Effector CD4-positive, alpha-beta T cell (primary cell): ENCODE results near the gene SLC35F3.
"Not testable (repeated sequence)": the region's sequence is repeated elsewhere in the genome, so short reads cannot be mapped to it uniquely, and the experiment has no call there.

Source experiments
- DNase-seq: peaks from one replicate; pipeline ENCODE4 v3.0.0-alpha.2; 2020

SLC35F3 gene

DNA sequence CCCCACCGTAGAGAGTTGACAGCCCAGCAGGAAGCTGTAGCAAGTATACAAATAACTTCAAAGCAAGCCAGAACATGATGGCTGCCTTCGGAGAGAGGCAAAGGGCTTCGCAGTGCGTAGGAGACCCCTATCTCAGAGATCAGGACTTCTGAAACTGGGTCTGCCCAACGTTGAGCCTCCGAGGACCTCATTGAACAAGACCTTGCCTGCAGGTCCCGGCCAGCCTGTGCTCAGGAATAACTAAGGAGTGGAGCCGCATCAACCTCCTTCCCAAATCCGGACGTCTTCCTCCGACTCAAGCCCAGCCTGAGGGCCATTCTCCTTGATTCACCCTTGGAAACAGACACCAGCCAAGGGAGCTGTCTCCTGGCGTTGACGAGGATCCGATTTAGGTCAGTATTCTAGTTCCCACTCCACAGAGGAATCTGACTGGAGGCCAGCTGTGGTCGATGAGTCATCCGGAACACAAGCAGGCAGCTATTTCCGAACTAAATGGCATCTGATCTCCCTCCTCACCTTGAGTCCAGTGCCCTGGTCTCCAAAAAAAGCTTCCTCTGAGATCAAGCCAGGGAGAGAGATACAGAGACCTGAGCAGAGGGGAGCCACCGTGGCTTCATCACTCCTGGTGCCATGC, 302.3 kb downstream of the SLC35F3 start:
- no peak for DNase-seq

DNA sequence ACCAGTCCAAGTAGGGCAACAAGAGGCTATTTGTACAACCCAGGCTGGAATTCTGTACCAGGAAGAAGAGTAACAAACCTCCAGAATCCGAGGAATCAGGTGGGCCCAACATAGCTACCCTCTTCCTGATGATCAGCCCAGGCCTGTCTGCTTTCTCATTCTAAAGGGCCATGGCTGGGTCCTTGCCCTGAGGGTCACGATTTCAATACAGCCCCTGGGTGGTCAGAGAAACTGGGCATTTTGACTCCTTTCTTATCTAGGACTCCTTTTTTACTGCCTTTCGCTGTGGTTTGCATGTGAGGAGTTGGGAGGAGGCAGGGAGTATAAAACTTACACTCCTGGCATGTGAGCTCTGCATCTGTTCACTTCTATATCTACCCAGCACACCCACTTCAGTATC, 303.9 kb downstream of the SLC35F3 start:
- DNase-seq = no peak

DNA sequence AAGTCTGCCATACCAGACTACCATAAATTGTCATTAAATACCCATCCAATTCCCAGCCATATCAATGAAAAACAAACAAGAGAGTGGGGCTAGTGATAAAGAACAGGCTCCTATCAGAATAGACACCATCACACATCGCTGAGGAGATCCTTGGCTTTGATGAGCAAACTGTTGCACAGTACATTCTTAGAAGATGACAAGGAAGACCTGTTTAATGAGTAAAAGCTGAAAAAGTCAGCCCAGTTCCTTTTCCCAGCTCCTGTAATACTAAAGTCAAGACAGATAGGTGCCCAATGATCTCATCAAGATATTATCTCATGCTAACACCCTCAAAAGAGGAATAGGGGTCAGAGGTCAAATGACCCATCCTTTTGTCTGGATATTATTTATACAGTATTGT, 304.3 kb downstream of the SLC35F3 start:
- DNase-seq = no peak

DNA sequence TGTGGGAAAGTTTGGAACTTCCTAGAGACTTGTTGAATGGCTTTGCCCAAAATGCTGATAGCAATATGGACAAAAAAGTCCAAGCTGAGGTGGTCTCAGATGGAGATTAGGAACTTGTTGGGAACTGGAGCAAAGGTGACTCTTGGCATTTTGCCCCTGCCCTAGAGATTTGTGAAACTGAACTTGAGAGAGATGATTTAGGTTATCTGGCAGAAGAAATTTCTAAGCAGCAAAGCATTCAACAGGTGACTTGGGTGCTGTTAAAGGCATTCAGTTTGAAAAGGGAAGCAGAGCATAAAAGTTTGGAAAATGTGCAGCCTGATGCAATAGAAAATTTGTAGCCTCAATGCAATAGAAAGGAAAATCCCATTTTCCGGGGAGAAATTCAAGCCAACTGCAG, 306.0 kb downstream of the SLC35F3 start:
- not testable (repeated sequence) for DNase-seq

DNA sequence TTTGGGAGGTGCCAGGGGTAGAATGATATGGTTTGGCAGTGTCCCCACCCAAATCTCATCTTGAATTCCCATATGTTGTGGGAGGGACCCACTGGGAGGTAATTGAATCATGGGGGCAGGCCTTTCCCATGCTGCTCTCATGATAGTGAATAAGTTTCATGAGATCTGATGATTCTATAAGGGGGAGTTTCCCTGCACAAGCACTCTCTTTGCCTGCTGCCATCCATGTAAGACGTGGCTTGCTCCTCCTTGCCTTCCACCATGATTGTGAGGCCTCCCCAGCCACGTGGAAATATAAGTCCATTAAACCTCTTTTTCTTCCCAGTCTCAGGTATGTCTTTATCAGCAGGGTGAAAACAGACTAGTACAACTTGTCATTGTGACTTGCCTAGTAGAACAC, 307.4 kb downstream of the SLC35F3 start:
- DNase-seq = not testable (repeated sequence)

DNA sequence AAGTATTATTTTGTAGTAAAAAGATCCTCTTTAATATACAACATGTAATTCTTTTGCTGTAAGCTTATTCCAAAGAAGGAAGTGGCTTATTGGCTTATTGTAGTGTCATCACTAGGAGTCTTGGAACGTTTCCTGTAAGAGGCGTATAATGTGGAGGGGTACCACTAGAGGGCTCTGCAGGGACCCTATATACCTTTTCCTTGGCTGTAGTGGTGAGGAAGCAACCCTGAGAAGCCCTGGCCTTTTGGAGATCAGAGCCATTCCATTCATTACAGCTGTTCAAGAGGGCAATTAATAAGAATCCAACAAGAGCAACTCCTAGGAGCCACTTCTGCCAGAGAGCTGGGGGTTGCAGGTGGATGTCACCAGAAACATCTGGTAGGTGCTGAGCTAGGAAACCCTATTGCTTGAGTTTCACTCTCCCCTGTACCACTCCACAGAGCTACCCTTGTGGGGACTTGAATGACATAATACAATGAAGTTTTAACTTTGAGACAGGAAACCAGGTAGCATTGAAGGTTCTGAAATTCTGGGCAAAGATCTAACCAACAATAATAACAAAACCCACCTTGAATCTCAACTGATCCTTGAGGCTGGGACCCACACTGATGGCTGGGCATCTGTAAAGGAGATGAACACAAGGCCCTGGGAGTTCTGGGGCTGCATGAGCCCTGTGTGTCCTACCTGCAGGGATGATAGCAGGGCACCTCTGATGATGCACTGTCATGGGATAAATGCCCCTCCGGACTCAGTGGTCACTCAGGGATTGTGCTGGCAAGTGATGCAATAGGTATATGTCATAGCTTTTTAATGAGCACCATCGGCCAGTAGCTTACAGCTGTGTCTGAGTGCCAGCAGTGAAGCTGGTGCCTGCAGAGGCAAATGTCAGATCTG, 308.5 kb downstream of the SLC35F3 start:
- DNase-seq = no peak

DNA sequence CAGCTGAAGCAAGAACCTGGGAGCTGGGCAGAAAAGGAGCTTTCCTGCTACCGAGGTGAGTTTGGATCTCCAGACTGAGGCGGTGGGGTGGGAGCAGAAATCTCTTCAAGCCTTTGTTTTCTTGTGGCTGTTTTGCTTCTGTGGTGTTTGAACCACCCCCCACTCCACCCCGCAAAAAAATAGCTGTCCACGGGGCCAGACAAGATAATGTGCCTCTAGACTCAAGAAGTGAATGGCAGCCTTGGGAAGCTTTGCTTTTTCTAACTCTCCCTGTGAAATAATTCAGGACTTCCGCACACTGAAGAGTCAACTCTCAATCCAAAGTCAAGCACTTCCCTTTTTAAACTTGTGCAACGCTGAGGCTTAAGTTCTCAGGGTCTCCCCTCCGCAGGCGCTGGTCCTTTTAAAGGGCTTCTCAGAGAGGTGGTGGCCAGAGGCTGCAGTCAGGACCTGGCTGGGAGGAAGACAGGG, 309.2 kb downstream of the SLC35F3 start:
- no peak for DNase-seq

DNA sequence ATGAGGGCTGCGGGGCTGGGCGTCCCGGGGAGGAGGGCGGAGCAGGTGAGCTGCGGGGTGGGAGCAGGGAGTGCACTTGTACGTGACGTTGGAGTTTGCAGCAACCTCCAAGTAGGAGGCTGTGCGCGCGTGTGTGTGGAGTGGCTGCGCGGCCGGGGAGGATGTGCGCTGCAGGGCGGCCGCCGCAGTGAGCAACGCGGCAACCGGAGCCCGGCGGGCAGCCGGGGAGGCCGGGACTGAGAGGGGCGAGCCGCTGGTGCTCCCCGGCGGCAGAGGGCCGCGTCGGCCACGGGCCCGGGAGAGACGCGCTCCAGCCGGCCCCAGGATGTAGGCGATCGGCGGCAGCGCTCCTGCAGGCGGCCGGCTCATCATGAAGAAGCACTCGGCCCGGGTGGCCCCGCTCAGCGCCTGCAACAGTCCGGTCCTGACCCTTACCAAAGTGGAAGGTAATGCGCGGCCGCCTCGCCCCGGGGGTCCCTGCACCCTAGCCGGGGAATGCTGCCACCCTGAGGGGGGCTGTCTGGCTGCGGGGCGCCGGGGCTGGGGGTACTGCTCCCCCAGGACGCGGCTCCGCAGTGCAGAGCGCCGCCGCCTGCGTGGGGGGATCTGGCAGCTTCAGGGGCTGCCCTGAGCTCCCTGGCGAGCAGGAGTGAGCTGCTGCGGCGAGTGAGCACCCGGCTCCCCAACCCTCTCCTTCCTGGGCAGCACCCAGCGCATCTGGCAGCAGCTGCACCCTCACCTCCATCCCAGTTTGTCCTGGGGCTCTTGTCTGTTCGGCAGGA, 309.8 kb downstream of the SLC35F3 start:
- no peak for DNase-seq

DNA sequence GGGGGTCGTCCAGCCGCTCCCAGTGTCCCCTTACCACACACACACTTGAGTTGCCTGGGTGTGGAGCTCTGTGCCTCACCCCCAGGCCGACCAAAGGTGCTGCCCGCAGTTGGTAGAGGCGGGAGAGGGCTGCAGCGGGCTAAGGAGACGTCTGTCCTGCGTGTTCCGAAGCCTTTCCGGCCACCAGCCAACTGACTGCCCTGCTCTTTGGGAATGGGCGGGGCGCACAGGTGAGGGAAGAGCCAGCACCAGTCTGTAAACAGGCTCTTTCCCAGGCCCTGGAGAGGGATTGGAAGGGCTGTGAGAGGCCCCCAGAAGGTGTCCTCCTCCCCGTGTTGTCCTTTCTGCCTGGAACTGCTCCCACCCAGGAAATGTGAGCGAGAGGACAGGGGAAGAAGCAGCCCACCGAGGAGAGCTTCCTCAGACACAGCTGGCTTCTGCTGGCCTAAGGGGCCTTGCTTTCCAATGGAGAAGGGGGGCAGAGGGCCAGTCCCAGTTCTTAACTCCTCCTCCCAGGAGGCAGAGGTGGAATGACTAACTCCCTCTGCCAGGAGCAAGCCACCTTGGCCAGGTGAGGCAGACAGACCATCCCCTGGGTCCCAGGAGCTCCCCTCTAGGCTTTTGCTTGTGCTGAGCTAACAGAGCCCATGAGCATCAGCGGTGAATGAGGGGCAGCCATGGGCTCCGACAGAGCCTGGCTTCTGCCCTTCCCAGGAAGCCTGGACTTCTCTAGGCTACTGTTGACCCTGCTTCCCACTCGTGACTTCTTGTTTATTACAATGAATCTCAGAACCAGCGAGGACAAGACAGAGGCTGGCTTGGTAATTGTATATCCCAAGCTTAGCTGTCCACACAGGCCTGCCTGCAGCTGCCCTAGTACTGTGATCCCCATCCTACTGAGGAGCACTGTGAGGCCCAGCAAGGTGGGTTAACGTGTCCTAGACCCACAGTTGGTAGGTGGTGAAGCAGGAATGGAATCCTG, 310.7 kb downstream of the SLC35F3 start:
- no peak for DNase-seq

DNA sequence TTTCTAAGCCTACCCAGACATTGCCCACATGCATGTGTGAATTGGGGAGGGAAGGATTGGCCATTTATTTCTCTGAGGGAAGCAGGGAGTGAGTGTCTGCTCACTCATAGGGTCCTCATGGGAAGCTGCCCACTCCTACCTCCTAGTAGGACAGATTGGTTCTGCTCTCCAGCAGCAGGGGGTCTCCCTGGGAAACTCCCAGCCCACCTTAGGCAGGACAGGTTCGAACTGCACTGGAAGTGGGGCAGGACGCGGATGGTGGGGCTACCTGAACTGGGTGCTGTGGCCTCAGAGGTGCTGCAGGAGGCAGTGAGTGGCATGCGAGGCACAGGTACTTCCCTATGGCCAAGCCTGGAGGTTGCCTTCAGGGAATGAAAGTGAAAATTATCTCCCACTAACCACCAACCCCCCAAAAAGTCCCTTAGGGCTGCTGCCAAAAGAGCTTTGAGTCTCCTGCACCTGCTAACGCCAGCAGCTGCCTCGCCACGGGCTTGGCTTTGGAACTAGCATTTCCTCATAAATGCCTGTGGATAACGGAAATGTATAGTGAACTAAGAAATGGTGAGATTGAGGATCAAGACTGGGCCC, 311.7 kb downstream of the SLC35F3 start:
- DNase-seq = no peak

DNA sequence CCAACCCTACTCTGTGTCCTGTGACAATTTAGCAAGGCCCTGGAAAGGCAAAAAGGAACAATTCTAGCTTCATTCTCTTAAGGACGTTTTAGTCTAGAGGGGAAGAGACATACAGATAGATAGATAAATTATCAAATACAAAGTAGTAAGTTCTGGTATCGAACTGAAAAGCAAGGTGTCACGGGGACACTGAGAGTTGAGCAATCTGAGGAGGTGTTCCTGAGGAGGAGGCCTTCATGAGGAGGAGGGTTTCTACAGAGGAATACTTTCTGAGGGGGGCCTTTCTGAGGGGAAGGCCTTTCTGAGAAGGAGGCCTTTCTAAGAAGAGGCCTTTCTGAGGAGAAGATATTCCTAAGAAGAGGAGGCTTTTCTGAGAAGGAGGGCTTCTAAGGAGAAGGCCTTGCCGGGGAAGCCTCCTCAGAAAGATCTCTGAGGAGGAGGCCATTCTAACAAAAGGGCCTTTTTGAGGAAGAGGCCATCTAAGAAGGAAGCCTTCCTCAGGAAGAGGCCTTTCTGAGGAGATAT, 312.9 kb downstream of the SLC35F3 start:
- DNase-seq = no peak

DNA sequence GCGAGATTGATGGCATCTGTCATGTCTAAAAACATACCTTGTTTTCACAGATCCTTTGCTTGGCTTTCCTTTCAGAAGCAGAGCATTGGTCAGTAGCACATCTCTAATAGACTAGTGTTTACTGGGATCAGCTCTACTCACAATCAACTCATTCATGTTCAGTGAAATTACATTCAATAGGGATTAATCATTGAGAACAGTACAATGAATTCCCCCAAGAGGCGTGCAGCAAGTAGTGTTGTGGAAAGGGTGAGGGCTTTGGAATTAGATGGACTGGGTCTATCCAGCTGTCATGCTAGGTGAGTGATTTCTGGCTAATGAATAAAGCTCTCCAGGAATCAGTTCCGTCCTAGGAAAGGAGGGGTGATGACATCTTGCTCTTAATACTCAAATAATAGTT, 313.6 kb downstream of the SLC35F3 start:
- DNase-seq = no peak

DNA sequence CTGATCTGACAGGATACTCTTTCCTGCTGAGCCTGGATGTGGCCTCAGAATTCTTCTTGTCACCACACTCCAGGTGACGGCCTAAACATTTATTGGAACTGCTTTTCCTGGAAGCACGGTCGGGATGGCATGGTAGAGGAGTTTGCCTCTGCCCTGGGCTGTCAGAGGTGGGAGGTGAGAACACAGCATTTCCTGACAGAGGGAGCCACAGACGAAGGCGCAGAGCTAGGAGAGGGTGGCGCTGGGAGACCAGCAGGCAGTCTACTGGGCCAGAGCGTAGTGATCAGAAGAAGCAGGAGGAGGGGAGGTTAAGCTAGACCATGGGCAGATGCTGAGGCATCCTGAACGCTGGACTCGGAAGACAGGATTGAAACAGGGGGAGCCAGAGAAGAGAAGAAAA, 315.2 kb downstream of the SLC35F3 start:
- no peak for DNase-seq

DNA sequence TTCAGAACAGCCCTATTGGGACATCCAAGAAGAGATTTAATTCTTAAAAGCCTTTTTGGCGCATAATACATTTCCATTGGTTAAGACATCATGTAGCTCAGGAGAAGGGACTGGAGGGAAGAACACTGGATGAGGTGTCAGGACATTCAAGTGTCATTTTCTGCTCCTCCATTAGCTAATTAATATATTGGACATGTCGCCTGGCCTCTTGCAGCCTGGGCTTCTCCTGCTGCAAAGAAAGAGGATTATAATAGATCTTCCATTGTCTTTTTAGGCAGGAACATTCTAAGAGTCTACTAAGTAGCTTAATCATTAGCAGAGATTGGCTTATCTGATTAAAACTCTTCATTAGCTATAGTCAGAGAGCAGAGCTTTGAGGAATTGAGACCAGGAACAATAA, 317.1 kb downstream of the SLC35F3 start:
- no peak for DNase-seq

DNA sequence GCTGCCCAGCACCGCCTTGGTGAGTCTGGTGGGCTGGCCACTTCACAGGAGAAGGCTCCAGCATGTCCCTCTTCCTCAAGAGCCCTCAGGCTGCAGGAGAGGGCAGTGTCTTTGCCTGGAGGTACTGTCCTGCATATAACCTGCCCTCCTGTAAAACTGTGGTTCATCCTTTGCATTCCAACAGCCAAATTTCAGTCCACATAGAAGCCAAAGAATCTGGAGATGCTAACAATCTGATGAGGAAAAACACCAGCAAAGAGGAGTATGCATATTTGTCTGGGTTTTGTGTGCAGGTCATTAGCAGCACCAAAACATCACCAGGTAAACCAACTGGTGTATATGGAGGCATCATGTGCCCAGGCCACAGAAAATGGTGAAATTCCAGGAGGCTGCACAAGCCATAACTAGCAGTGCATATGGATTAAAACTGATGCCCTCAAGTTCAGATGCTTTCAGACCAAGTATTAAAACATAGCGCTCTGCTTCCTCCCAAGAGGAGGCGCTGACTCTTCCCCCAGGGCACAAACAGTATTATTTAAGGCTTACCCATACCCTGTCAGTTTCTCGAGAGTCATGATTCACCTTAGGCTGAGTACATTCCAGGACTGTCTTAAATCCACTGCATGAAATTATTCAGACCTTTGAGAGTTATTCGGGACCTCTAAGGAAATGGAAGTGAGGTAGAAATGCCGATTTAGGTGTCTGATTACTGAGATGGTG, 318.2 kb downstream of the SLC35F3 start:
- no peak for DNase-seq

DNA sequence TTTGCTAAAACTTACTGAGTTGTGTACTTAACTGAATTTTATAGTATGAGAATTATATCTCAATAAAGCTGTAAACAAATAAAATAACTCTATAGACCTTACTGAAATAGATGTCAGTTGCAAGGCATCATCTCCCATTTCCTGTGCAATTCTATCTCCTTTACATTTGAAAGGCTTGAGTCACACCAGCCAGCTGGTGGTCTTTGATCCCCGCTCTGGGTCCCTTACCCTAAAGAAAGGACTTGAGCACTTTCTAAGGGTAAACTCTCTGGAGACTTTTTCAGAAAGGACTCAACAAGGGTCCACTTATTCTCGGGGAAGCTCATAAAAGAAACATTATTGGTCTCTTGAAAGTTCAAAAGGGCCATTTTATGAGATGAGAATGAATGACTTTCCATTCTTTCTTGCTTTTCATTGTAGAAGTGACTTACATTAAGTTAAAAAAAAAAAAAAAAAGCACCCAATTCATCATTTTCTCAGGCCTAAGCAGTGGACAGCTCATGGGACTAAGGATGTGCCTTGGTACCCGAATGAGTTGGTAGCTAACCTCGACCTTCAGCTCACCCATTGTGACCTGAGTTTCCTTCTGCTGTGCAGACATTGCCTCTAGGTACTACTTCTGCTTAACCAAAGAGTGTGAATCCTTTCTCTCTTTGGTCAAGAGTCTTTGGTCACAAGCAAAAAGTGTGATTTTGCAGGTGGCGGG, 321.8 kb downstream of the SLC35F3 start:
- DNase-seq = no peak

DNA sequence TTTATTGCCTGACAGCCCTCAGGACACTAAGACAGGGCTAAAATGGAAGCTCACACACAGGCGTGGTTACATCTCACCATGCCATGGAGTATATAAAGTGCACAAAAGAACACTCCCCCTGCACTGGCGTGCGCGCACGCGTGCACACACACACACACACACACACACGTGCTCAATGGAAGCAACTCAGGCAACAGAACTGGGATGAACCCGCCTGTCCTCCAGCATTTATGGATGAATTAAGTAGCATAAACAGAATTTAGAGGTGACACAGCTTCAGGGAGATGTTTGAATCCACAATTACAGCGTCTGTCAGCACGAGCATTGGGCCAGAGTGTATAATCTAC, 322.3 kb downstream of the SLC35F3 start:
- DNase-seq = no peak

DNA sequence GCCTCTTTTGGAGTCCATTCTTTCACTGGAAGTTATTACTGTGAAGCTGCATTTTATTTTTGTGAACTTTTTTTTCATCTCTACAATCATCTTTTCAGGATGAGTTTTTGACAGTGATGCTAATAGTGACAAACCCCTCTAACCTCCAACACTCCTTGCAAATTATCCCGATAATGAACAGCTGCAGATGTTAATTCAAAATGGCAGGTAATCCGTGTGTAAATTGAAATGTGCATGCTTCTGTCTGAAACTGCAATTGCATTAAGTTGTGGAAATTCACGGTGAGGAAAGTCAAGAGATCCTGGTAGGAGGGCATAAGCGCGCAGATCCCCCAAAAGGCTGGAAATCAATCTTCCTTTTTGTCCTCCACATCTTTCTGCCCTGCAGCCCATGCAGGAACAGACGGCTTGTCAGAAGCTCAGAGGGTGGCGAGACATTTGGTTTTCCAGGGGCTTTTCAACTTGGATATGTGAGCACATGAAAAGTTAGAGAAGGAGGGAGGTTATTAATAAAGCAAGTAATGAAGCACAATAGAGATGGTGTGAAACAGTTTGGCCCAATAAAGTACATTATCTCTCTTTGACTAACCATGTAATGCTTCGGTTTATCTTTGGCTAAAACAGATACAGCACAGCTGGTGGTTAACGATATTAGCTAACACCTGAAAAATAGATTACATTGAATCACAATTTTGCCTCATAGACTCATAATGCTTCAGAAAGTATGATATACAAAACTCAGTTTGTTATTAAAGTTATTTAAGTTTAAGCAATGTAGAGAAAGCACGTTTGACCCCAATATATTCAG, 325.3 kb downstream of the SLC35F3 start:
- no peak for DNase-seq

DNA sequence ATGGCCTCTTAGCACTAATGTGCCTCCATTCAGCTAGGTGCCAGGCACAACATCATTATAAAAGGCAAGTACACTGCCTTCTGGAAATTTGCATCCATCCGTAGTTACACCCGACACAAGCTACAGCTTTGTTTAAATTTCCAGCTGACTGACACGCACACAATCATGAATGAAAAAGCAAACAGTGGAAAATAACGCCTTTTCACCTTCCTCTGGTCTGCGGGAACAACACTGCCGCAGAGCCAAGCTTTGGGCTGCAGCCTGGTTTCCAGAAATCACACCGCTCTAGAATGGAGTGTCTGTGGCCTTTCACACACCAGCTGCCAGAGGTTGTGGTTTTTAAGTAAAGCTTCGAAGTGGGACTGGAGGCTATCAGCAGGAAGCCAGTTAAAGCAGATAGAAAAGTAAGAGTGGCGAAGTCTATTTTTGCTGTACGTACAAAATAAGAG, 326.0 kb downstream of the SLC35F3 start:
- DNase-seq = no peak
